GM21381 (cell line): ENCODE measurements around the gene FASTK.

ENCODE experiments used
- ATAC-seq: cut with Tn5 transposase; IDR thresholded peaks from one replicate; pipeline ENCODE4 v1.9.1; 2021; ENCODE audit warnings: mild to moderate bottlenecking, moderate library complexity; ENCODE audit not compliant: unreplicated experiment

FASTK gene

GRCh38 chr7:151118108-151119054 lies 37.8 kb upstream of the FASTK start:
- no peak for ATAC-seq

GRCh38 chr7:151117565-151117964 lies 37.0 kb upstream of the FASTK start:
- no peak for ATAC-seq

- no peak for ATAC-seq
Observed at GRCh38 chr7:151116603-151117440, 36.2 kb upstream of the FASTK start.

GRCh38 chr7:151115836-151116418 lies 35.3 kb upstream of the FASTK start:
- ATAC-seq = no peak

GRCh38 chr7:151115121-151115835 lies 34.7 kb upstream of the FASTK start:
- ATAC-seq = no peak

- ATAC-seq = no peak
Observed at GRCh38 chr7:151114151-151115090, 33.8 kb upstream of the FASTK start.

- ATAC-seq = no peak
Observed at GRCh38 chr7:151113344-151114150, 32.9 kb upstream of the FASTK start.

GRCh38 chr7:151110941-151111645 lies 30.5 kb upstream of the FASTK start:
- ATAC-seq = peak; percentile 91

GRCh38 chr7:151110236-151110940 lies 29.8 kb upstream of the FASTK start:
- ATAC-seq = no peak

- no peak for ATAC-seq
Observed at GRCh38 chr7:151109094-151110048, 28.8 kb upstream of the FASTK start.

GRCh38 chr7:151107882-151108281 lies 27.3 kb upstream of the FASTK start:
- ATAC-seq = no peak

- no peak for ATAC-seq
Observed at GRCh38 chr7:151104411-151105235, 24.0 kb upstream of the FASTK start.

GRCh38 chr7:151103973-151104372 lies 23.4 kb upstream of the FASTK start:
- no peak for ATAC-seq

GRCh38 chr7:151102991-151103390 lies 22.4 kb upstream of the FASTK start:
- ATAC-seq = no peak

- no peak for ATAC-seq
Observed at GRCh38 chr7:151101621-151102396, 21.2 kb upstream of the FASTK start.
